GM21717 (cell line): ENCODE data around the gene PANK2.
A peak's percentile ranks its signal among the peaks of the same experiment; 100 is the strongest.
"Not testable (repeated sequence)": the region's sequence is repeated elsewhere in the genome, so short reads cannot be mapped to it uniquely, and the experiment has no call there.

Experiments used
- ATAC-seq: cut with Tn5 transposase; IDR thresholded peaks from one replicate; pipeline ENCODE4 v1.9.1; 2021; ENCODE audit warnings: mild to moderate bottlenecking, moderate library complexity; ENCODE audit not compliant: unreplicated experiment

The PANK2 gene

DNA sequence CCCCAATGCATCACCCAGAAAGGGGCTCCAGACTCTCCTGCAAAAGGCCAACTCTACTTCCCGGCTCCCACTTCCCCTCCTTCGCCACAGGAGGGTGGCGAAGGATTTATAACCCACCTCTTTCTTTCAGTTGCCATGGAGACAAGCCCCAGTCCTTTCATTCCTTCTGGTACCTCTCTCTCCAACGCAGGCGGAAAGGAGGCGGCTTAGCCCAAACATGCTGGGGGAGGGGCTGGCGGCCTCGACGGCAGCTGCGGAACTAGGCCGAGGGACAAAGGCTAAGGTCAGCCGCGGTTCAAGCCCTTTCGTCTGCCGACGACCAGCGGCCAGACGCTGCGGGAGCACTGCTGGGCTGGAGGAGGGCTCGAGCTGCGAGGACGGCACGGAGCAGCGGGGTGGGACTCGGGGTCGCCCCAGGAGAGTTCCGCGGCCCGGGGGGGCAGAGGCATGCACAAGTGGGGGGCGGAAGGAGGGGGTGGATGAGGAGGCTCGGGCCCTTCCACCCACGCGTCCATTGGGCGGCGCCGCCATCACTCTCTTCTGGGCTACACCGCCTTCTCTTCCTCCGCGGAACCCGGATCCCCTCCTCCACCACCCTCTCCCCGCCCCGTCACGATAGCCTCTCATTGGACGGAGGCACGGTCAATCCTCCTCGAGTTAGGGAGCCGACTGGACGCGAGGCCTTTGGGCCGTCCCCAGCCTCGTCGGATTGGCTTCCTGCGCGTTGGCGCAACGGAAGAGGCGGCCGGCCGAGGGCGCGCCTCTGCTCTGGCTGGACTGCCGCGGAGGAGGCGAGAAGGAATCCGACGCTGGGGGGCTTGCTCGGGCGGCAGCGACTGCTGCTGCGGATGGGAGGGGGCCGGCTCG, at the start of gene PANK2:
Gene PANK2, plus strand, starts transcription at position 766 of the 867 bp plus-strand sequence.
- peak; percentile 95 for ATAC-seq

DNA sequence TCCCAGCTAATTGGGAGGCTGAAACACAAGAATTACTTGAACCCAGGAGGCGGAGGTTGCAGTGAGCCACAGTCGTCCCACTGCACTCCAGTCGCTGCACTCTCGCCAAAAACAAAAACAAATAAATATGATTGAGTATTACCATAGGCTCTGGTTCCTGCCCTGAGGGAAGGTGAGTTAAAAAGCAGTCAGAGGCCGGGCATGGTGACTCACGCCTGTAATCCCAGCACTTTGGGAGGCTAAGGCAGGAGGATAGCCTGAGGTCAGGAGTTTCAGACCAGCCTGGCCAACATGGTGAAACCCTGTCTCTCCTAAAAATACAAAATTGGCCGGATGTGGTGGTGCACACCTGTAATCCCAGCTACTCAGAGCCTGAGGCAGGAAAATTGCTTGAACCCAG, 49.0 kb upstream of the PANK2 start:
- ATAC-seq: not testable (repeated sequence)

DNA sequence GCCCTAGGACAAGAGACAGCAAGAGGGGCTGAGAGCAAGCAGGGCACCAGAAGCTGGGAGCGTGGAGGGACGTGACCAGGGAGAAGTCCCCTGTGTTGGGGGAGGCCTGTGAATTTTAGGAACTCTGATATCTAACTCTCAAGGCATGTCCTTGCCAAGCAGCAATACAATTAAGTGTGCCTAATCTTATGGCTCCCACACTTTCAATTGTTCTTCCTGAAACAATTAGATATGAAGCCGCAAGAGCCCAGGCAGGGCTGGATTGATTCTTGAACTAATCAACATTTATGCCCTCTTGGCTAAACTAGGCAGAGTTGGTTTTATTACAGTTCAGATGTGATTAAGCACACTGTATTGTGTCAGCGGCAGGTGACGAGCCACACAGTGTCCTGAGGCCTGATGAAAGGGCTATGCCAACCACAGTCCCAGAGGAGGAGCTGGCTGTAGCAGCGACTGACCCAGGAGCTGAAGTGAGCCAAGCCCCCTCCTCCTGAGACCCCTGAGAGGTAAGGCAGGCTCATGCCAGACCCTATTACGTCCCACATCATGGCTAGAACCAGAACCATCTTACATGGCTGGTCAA, 46.7 kb upstream of the PANK2 start:
- ATAC-seq: no peak

DNA sequence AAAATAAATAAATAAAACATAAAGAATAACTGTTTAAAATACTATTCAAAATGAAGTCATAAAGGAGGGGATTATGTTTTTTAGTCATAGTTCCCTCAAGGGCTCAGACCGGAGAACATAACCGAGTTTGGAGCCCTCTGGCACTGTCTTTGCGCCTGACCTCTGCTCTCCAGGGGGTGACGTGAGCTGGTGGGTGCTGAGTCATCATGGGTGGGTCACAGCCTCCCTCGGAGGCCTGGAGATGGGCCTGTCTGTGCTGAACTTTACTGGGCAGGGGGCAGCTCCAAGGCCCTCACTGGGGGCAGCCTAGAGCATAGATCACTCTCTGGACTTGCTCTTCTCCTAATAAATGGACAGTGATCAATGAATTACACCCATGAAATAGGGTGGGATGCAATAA, 45.7 kb upstream of the PANK2 start:
- no peak for ATAC-seq

DNA sequence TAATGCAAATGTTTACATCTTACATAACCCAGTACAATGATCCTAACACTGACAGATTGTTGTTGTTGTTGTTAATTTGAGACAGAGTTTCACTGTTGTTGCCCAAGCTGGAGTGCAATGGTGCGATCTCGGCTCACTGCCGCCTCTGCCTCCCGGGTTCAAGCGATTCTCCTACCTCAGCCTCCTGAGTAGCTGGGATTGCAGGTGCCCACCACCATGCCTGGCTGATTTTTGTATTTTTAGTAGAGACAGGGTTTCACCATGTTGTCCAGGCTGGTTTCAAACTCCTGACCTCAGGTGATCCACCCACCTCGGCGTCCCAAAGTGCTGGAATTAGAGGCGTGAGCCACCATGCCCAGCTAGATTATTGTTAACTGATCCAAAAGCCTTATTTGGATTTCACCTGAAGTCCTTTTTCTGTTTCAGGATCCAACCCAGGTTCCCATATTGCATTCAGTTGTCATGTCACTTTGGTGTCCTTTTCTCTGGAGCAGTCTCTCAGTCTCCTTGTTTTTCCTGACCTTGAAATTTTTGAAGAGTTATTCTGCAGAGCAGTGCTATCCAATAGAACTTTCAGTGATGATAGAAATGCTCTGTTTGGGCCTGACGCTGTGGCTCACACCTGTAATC, 45.1 kb upstream of the PANK2 start:
- not testable (repeated sequence) for ATAC-seq

DNA sequence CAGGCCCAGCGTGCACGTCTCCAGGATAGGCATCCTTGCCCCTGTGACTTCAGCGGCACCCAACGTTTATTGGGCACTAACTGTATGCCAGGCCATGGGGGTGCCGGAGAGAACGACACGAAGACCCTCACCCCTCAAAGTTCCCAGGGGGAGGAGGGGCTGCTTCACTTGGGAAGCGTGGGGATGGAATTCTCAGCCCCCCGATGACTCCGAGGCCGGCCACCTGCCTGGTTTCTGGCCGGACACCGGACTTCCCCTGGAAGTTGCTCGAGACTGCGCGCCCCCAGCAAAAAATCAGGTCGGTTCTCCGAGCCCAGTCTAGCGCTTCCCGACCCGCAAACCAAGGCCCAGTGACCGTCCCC, 42.8 kb upstream of the PANK2 start:
- ATAC-seq: no peak

DNA sequence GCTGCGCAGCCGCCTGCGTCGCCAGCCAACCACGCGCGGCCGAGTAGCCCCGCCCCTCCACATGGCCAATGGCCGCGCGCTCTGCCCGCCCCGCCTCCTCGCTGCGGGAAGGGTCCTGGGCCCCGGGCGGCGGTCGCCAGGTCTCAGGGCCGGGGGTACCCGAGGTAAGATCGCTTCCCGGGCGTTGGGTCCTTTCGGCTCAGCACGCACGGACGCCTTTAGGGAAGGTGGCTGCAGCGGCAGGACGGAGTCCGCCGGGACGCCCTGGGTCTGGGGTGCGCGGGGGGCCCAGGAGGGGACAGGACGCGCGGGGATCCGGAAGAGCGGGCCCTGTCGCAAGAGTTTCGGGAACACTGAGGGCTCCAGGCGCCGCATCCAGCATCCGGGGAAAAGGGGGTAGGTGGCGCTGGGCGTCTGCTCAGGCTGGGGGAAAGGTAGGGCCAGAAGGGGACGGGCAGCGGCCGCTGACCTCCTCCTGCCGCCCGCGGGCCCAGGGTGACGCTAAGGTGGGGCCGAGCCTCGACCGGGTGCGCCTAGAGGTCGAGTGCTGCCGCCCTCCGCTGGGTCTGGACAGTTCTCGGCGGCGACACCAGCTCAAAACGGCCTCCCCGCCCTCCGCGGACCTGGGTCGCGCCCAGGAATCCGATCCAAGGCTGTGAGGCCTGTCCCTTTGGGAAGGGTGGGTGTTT, 42.3 kb upstream of the PANK2 start, which contains the start of gene MAVS:
Gene MAVS, plus strand, starts transcription at position 95 of the 689 bp plus-strand sequence. CDS start 7,791 bp downstream, outside the sequence.
- peak; percentile 86 for ATAC-seq

DNA sequence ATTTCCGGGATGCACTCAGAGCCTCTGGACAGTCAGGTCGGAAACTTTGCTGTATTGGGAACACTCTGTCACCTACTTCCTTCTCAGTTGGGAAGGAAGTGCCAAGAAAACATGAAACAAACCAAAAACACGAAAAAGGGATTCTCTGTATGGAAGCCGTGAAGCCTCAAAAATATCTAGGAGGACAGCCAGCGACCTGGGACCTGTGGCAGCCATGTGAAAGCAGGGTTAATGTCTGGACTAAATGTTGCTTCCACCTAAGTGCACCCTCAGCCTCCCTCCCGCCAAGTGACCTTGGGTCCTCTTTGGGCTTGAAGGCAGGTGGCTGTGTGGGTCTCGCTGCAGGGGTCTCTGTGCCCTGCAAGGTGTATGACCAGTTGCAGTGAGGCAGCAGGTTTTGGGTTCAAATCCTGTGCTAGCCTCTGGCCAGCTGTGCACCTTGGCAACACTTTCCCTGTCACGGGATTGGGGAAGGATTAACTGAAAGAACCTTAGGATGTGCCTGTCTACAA, 41.7 kb upstream of the PANK2 start:
- ATAC-seq: no peak

DNA sequence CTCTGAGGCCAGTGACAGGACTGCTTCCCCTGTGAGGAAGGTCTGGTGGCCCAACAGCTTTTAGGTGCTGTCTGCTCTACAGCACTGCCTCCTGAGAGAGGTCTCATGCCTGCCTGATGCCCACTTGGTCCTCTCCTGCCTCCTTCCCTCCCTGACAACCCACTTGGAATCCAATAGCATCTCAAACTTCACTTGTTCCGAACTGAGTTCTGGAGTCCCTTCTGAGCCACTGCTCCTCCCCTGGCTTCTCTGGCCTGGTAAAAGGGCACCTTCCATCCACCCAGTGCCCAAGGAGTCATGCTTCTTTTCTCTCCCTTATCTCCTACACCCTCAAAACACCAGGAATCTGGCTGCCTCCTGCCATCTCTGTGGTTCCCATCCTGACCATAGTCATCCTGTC, 40.6 kb upstream of the PANK2 start:
- ATAC-seq: no peak

DNA sequence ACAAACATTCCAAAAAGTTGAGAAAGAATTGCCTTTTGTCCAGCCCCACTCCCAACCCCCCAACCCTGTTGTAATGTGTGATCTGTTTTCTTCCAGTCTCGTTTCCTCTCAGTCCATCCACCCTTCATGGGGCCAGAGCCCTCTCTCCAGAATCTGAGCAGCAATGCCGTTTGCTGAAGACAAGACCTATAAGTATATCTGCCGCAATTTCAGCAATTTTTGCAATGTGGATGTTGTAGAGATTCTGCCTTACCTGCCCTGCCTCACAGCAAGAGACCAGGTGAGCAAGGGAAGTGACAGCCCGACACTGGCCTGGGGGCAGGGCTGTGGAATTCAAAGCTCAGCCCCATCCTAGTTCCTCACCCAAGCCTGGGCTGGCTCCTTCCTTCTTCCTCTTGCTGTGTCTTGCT, 34.7 kb upstream of the PANK2 start:
- no peak for ATAC-seq

DNA sequence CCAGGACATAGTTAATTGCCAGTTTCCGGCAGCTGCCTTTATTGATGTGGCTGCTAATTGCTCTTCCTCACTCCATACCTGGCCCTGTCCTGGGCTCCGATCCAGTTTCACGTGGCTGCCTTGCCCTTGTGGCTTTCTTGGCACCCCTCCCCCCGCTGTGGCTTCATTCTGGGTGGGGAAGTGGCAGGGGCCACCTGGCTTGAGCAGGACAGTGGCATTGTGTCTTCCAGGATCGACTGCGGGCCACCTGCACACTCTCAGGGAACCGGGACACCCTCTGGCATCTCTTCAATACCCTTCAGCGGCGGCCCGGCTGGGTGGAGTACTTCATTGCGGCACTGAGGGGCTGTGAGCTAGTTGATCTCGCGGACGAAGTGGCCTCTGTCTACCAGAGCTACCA, 31.8 kb upstream of the PANK2 start:
- ATAC-seq: no peak

DNA sequence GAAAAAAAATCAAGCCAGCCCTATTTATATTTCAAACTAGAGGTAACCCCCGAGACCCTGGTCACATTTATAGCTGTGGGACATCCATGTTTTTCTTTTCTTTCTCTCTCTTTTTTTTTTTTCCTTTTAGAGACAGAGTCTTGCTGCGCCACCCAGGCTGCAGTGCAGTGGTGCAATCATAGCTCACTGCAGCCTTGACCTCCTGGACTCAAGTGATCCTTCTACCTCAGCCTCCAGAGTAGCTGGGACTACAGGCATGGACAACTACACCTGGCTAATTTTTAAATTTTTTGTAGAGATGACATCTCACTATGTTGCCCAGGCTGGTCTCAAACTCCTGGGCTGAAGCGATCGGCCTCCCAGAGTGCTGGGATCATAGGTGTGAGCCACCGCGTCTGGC, 30.5 kb upstream of the PANK2 start:
- no peak for ATAC-seq

DNA sequence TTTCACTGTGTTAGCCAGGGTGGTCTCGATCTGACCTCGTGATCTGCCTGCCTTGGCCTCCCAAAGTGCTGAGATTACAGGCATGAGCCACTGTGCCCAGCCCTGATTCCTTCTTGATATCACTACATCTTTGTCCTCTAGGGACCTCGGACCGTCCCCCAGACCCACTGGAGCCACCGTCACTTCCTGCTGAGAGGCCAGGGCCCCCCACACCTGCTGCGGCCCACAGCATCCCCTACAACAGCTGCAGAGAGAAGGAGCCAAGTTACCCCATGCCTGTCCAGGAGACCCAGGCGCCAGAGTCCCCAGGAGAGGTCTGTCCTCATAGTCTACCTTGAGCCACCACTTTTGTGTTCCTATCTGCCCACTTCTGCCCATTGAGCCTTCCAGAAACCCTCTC, 28.0 kb upstream of the PANK2 start:
- ATAC-seq: no peak

DNA sequence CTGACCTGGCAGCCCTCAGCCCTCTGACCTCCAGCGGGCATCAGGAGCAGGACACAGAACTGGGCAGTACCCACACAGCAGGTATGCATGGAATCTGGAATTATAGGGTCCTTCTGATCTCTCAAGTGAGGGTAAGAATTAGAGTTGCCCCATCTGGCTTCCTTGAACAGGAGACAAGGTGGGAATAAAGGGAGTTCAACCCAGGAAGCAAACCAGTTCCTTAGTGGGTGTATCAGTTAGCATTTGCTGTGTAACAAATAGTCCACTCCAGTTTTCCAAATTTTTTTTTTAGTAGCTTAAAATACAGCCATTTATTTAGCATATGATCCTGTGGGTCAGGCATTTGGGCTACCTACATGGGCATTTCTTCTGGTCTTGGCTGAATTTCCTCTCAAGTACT, 26.9 kb upstream of the PANK2 start:
- no peak for ATAC-seq

DNA sequence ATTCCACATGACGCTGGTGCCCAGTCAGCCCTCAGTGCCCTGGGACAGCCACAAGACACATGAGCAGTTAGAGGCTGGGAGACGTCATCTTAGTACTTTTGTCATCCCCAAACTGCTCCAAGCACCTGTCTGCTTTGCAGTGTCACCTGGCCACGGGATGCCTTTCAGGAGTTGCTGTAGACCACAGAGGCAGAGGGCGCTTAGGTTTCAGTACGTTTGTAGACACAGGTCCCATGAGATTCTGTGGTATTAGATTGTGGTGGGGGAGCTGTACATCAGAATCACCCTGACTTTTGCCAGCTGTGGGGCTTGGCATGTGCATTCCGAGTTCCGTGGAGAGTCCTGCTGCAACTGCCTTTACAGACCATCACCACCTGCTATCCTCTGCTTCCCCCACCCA, 25.9 kb upstream of the PANK2 start:
- no peak for ATAC-seq

DNA sequence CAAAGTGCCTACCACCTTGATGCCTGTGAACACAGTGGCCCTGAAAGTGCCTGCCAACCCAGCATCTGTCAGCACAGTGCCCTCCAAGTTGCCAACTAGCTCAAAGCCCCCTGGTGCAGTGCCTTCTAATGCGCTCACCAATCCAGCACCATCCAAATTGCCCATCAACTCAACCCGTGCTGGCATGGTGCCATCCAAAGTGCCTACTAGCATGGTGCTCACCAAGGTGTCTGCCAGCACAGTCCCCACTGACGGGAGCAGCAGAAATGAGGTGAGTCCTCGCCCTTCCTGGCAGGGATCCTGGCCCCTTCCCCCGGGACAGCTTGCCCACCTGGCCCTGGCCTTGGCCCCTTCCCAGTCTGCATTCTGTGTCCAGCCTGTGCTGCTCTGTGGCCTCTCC, 24.7 kb upstream of the PANK2 start:
- ATAC-seq: no peak

DNA sequence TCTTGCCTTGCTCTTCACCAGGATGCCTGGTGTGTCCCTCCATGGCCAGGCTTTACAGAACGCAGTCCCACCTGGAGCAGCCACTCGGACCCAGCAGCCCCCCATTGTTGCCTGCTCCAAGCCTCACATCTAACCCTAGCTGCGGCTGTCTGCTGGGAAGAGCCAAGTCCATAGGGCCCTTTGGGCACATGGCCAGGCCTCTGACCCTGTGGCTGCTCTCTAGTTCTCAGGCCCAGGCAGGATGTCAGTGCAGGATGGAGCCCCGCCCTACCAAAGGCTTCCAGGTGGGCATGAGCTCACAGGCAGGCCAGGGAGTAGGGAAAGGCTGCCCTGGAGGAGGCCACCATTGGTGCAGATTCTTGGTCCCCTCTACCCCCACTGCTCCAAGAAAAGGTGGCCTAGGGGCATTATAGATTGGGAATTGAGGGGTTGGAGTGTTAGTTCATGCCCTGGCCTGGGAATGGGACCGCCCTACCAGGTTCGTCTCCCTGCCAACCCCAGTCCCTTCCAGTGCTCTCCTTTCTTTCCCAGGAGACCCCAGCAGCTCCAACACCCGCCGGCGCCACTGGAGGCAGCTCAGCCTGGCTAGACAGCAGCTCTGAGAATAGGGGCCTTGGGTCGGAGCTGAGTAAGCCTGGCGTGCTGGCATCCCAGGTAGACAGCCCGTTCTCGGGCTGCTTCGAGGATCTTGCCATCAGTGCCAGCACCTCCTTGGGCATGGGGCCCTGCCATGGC, 23.9 kb upstream of the PANK2 start:
- no peak for ATAC-seq

DNA sequence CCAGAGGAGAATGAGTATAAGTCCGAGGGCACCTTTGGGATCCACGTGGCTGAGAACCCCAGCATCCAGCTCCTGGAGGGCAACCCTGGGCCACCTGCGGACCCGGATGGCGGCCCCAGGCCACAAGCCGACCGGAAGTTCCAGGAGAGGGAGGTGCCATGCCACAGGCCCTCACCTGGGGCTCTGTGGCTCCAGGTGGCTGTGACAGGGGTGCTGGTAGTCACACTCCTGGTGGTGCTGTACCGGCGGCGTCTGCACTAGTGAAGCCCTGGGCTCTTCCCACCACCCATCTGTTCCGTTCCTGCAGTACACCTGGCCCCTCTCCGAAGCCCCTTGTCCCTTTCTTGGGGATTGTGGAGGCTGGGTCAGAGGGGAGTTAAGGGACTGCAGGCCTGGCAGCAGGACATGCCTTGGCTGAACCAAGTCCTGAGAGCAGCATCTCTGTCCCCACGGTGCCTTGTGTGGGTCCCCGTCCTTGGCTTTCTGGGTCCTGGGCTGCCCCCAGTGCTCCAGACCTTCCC, 23.2 kb upstream of the PANK2 start:
- no peak for ATAC-seq

DNA sequence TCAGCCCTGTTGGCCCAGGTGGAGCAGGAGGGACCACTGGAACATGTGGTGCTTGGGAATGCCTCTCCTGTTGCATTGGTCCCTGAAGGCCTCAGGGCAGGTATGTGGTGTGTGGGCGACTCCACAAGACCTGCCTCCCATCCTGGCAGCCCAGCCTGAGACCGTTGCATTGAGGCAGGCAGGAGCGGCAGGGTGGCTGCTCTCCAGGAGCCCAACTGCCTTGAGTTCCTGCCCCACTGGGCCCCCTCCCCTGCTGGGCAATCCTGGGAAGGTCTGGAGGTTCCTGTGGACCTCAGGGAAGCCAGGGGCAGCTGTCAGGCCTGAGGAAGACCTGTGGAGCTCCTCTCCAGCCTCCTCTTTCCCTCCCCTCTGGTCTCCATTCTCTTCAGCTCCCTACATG, 22.7 kb upstream of the PANK2 start:
- ATAC-seq: no peak

DNA sequence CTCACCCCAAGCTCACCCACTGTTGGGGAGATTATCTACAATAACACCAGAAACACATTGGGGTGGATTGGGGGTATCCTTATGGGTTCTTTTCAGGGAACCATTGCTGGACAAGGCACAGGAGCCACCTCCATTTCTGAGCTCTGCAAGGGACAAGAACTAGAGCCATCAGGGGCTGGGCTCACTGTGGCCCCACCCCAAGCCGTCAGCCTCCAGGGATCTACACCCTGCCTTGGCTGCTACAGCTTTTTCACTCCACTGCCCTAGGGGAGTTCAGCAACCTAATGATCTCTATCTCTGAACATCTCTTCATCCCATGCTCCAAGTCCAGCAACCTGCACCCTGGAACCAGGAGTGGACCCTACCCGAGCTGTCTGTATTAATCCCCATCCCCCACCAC, 21.4 kb upstream of the PANK2 start:
- ATAC-seq: no peak
